Thymus (tissue), 11 donors: Measurements from ENCODE around the gene RAPGEF1. TPM values are rescaled to one million over a fixed set of nuclear protein-coding genes. Genes with fewer than 3 reads are reported as not detected.
A peak's percentile ranks its signal among the peaks of the same experiment; 100 is the strongest.
"Not testable (repeated sequence)": the region's sequence is repeated elsewhere in the genome, so short reads cannot be mapped to it uniquely, and the experiment has no call there.

Experiments
- DNase-seq, 9 donors: peaks; one replicate each; pipeline ENCODE4 v3.0.0-alpha.2; 2013; ENCODE audit warnings: low spot score in 9 of 9, low read depth in 6 of 9, missing footprints in 1 of 9
- H3K27ac ChIP-seq, 2 donors: one replicate each; pipeline ENCODE4 v1.5.1; 2013; ENCODE audit warnings: control low read depth in 1 of 2, low read depth in 1 of 2, low read length in 1 of 2, mild to moderate bottlenecking in 1 of 2, moderate library complexity in 1 of 2
- H3K27me3 ChIP-seq, 2 donors: one replicate each; pipeline ENCODE4 v1.5.1; 2013; ENCODE audit warnings: low read length in 1 of 2; ENCODE audit not compliant: control insufficient read depth in 2 of 2, insufficient read depth in 1 of 2
- H3K36me3 ChIP-seq, 2 donors: one replicate each; pipeline ENCODE4 v1.5.1; 2013; ENCODE audit warnings: low read length in 1 of 2, mild to moderate bottlenecking in 1 of 2, moderate library complexity in 1 of 2; ENCODE audit not compliant: control insufficient read depth in 2 of 2, insufficient read depth in 2 of 2
- H3K4me1 ChIP-seq, 2 donors: one replicate each; pipeline ENCODE4 v1.5.1; 2013; ENCODE audit warnings: low read length in 2 of 2; ENCODE audit not compliant: control insufficient read depth in 2 of 2, insufficient read depth in 2 of 2
- H3K4me3 ChIP-seq, 2 donors: one replicate each; pipeline ENCODE4 v1.5.1; 2013; ENCODE audit warnings: low read length in 2 of 2, control low read depth in 1 of 2, mild to moderate bottlenecking in 1 of 2
- H3K9me3 ChIP-seq, 2 donors: one replicate each; pipeline ENCODE4 v1.5.1; 2013; ENCODE audit warnings: low read length in 1 of 2, mild to moderate bottlenecking in 1 of 2; ENCODE audit not compliant: control insufficient read depth in 2 of 2, insufficient read depth in 1 of 2
- WGBS: extraction: QIAGEN DNeasy Blood & Tissue Kit; methylation state at CpG from one replicate; pipeline ENCODE4 v1.1.7; 2013; 5-methylcytosine and 5-hydroxymethylcytosine counted together
- polyA plus RNA-seq: library from polyadenylated mRNA; stranded (reverse); fragments of 200-250 nt; gene quantifications from one replicate; pipeline ENCODE4 v1.2.3, GENCODE V29; 2013
- total RNA-seq: library from RNA; stranded (reverse); fragments of 120-200 nt; gene quantifications from one replicate; pipeline ENCODE4 v1.2.4, GENCODE V29; 2013
- donor health status: healthy.

RAPGEF1 gene
- total and polyA plus RNA-seq, 2 donors, result 21.6 to 25.9 TPM

DNA sequence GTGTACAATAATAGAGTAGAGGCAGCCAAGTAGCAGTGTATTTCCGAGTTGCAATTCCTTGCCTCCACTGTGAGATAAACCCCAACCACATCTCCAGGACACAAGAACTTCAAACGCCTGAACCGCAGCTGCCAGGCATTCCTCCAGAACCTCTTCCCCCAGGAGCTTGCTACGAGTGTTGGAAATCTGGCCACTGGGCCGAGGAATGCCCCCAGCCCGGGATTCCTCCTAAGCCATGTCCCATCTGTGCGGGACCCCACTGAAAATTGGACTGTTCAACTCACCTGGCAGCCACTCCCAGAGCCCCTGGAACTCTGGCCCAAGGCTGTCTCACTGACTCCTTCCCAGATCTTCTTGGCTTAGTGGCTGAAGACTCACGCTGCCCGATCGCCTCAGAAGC, 190.7 kb downstream of the RAPGEF1 start:
- not testable (repeated sequence) for DNase-seq, H3K36me3 ChIP-seq, H3K4me1 ChIP-seq, H3K27ac ChIP-seq, H3K4me3 ChIP-seq
- Histone ChIP-seq H3K9me3 (peaks cover 7 to 23% of the 10 kb centered on the region in 2 donors), H3K27me3 (peaks cover 26 to 80% of the 10 kb centered on the region in 2 donors)
- 96% methylated on average over 10 of the region's 10 CpGs for WGBS

DNA sequence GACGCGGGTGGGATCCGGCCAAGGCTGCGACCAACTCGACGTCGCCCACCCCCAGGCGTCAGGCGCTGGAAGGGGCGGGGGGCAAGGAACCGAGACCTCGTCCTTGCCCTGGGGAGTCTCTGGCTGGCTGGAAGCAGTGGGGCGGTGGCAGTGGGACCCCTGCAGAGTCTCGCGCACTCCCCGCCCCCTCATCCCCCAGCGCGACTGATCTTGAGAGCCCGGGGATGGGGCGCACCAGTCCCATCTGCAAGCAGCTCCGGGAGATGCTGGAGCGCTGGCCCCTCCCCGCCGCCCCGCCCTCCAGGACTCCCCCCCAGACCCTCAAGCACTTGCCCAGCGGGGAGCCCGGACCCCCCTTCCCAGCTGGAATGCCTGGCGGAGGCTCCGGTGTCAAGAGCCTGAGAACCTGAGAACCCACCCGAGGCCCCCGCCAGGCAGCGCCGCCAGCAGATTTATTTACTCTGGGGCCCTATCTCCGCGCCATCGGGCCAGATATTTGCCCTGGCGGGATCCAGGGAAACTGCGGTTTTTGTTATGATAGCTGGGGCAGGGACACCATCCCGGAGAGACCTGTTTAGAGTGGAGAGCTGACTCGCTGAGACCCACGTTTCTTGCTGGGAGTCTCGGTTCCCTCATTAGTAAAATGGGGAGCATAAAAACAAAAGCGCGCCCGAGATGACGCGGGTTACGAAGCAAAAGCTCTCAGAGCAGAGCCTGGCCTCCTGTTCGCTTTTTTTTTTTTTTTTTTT, 193.4 kb downstream of the RAPGEF1 start:
- Histone ChIP-seq H3K27me3 (peaks cover 18 to 66% of the 10 kb centered on the region in 2 donors), H3K27ac (peak overlapping the region in 1 of 2 donors; percentile 4)

DNA sequence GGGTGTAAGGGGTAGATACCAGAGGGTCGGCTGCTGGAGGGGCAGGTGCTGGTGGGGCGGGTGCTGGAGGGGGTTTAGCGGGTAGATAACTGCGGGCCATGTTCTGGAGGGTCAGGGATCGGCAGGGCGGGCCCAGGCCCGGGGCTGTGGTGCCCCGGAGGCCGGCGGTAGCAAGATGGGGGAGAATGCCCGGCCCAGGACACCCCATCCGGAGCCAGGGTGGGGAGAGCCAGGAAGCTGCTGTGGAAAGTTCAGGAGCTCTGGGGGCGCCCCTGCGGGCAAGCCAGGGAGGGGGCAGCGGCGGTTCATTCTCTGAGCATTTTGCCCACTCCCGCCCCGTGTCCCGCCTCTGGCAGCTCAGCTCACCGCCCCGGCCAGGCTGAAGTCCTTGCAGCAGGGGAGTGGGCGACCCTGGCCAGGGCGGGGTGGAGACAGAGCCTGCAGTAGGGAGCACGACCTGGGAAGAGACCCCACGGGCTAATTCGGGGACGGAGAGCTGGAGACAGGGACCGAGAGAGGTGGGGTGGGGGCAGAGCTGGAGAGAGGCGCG, 194.0 kb downstream of the RAPGEF1 start:
- Histone ChIP-seq H3K27ac (peak overlapping the region in 1 of 2 donors; percentile 4), H3K4me3 (no peak overlapping the region), H3K9me3 (peaks cover 13 to 32% of the 10 kb centered on the region in 2 donors), H3K36me3 (no peaks in the 10 kb centered on the region), H3K4me1 (peaks cover 0 to 9% of the 10 kb centered on the region in 2 donors), H3K27me3 (peaks cover 18 to 66% of the 10 kb centered on the region in 2 donors)
- 8% methylated on average over 30 of the region's 30 CpGs for WGBS
- no peak for DNase-seq

More for the DNA sequence above, 193.4 kb downstream of the RAPGEF1 start:
- Histone ChIP-seq H3K4me1 (peaks cover 0 to 9% of the 10 kb centered on the region in 2 donors), H3K4me3 (no peak overlapping the region), H3K36me3 (no peaks in the 10 kb centered on the region), H3K9me3 (peaks cover 13 to 32% of the 10 kb centered on the region in 2 donors)
- DNase-seq, result no peak
- WGBS, result 6% methylated on average over 49 of the region's 49 CpGs

DNA sequence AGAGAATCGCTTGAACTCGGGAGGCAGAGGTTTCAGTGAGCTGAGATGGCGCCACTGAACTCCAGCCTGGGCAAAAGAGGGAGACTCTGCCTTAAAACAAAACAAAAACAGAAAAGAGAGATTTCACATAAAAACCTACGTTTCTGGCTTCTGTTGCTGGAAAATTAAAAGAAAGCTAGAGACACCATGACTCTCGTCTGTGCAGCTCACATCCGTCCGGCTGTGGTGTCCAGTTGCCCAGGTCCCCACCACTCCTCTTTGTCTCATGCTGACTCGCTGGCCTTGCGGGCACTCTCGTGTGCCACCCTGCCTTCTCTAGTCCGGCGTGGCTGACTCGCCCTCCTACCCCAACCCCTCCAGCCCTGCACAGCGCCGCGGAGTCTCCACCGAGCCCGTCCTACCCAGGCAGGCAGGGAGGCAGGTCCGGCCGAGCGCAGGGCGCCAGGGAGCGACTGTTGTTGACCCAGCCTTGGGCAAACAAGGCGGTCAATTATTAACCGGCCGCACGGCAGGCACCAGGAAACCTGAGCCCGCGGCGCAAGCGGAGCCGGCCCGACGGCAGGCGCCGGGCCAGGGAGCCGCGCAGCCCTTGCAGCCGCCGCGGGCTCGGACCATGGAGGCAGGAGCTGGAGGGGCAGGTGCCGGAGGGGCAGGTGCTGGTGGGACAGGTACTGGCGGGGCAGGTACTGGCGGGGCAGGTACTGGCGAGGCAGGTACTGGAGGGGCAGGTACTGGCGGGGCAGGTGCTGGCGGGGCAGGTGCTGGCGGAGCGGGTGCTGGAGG, 194.7 kb downstream of the RAPGEF1 start, which contains the start of gene PRRT1B:
Gene PRRT1B, plus strand, starts transcription at position 521 of the 783 bp plus-strand sequence. Its CDS starts 93 bp downstream, at position 614.
- no peak within 1 kb of the TSS for H3K4me3 ChIP-seq
- H3K36me3 ChIP-seq, result no peaks in the 10 kb centered on the region
- peak within 1 kb of the TSS in 1 of 2 donors; percentile 4 for H3K27ac ChIP-seq
- peaks cover 13 to 32% of the 10 kb centered on the region in 2 donors for H3K9me3 ChIP-seq
- H3K4me1 ChIP-seq, result peaks cover 0 to 9% of the 10 kb centered on the region in 2 donors
- no peak for DNase-seq
- 33% methylated on average over 50 of the region's 50 CpGs for WGBS
- H3K27me3 ChIP-seq, result peaks cover 18 to 63% of the 10 kb centered on the region in 2 donors

DNA sequence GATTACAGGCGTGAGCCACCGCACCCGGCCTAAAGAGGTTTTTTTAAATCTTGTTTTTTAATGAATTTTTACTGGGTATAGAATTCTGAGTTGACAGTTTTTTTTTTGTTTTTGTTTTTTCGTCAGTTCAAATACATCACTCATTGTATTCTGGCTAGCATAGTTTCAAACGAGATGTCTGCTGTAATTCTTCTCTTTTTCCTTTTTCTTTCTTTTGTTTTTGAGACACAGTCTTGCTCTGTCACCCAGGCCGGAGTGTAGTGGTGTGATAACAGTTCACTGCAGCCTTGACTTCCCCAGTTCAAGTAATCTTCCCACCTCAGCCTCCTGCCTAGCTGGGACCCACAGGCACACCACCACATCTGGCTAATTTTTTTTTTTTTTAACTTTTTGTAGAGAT, 196.7 kb downstream of the RAPGEF1 start:
- Histone ChIP-seq H3K27me3 (peaks cover 18 to 48% of the 10 kb centered on the region in 2 donors), H3K36me3 (no peaks in the 10 kb centered on the region), H3K27ac (no peak overlapping the region), H3K4me1 (peaks cover 7 to 17% of the 10 kb centered on the region in 2 donors), H3K9me3 (peaks cover 13 to 32% of the 10 kb centered on the region in 2 donors), H3K4me3 (no peak overlapping the region)
- no peak for DNase-seq
- WGBS, result 93% methylated on average over 6 of the region's 6 CpGs

DNA sequence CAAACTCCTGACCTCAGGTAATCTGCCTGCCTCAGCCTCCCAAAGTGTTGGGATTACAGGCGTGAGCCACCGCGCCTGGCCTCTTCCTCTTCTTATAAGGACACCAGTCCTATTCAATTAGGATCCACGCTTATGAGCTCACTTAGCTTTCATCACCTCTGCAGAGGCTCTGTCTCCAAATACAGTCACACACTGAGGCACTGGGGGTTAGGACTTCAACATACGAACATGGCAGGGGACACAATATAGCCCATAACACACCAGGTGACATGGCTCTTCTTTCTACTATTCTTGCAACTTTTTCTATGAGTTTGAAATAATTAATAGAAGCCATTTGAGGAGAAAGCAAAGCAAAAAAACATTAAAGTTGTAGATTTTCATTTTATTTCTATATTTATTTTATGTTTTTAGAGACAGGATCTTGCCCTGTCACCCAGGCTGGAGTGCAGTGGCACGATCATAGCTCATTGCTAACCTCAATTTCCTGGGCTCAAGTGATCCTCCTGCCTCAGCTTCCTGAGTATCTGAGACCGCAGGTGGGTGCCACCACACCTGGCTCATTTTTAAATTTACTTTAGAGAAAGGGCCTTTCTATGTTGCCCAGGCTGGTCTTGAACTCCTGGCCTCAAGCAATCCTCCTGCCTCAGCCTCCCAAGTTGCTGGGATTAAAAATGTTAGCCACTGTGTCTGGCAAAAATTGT, 200.5 kb downstream of the RAPGEF1 start:
- peaks cover 21 to 23% of the 10 kb centered on the region in 2 donors for H3K4me1 ChIP-seq
- no peaks in the 10 kb centered on the region for H3K36me3 ChIP-seq
- H3K27ac ChIP-seq, result no peak overlapping the region
- 62% methylated on average over 7 of the region's 7 CpGs for WGBS
- peaks cover 0 to 12% of the 10 kb centered on the region in 2 donors for H3K27me3 ChIP-seq
- DNase-seq, result peak in 1 of 9 donors; percentile 38
- H3K4me3 ChIP-seq, result no peak overlapping the region
- H3K9me3 ChIP-seq, result peaks cover 7 to 22% of the 10 kb centered on the region in 2 donors

DNA sequence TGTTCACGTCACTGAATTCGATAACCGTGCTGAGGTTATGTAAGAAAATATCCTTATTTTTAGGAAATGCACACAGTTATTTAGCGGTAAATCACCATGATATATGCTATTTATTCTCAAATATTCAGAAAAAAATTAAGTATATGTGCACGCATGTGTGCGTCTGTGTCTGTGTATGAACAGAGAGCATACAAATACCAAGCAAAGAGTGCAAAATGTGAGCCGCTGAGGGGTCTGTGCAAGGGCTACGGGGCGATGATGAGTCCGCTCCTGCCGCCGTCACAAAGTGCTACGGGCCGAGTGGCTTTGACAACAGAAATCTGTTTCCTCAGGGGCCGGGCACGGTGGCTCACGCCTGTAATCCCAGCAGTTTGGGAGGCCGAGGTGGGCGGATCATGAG, 201.9 kb downstream of the RAPGEF1 start:
- no peaks in the 10 kb centered on the region for H3K27me3 ChIP-seq
- H3K27ac ChIP-seq, result no peak overlapping the region
- no peak for DNase-seq
- peaks cover 22 to 27% of the 10 kb centered on the region in 2 donors for H3K4me1 ChIP-seq
- 97% methylated on average over 19 of the region's 19 CpGs for WGBS
- H3K4me3 ChIP-seq, result no peak overlapping the region
- peaks cover 0 to 8% of the 10 kb centered on the region in 2 donors for H3K9me3 ChIP-seq
- no peaks in the 10 kb centered on the region for H3K36me3 ChIP-seq

DNA sequence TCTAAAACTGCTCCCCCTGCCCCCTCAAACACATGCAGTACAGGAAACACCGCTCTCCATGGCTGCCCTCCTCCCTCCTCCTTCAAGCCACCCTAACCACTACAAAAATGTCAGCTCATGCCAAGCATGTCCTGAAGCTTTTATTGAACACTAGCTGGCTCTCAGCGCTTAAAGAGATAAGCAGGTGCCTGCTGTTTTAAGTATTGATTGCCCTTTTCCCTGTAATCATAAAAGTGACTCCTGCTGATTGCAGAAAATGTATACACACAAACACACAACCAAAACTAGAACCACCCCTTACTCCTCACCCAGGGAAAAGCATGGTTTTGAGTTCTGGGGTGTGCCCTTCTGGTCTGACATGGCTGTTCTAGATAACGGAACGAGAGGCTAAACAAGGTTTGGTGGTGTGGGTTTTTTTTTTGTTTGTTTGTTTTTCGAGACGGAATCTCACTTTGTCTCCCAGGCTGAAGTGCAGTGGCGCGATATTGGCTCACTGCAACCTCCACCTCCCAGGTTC, 205.1 kb downstream of the RAPGEF1 start:
- H3K9me3 ChIP-seq, result peaks cover 0 to 5% of the 10 kb centered on the region in 2 donors
- peak in 3 of 9 donors; percentile 27 to 73 (median 49) for DNase-seq
- WGBS, result 32% methylated on average over 8 of the region's 8 CpGs
- no peaks in the 10 kb centered on the region for H3K27me3 ChIP-seq
- H3K4me1 ChIP-seq, result peaks cover 33% of the 10 kb centered on the region in 2 donors
- H3K36me3 ChIP-seq, result peaks cover 0 to 1% of the 10 kb centered on the region in 2 donors
- H3K4me3 ChIP-seq, result no peak overlapping the region
- peak overlapping the region in 1 of 2 donors; percentile 55 for H3K27ac ChIP-seq
